Karpas-422 (cell line): Measurements from ENCODE around the gene LAP3. TPM values are rescaled to one million over a fixed set of nuclear protein-coding genes. Genes with fewer than 3 reads are reported as not detected.
"Not testable (repeated sequence)": the region's sequence is repeated elsewhere in the genome, so short reads cannot be mapped to it uniquely, and the experiment has no call there.

Experiments used
- DNase-seq: peaks from one replicate; pipeline ENCODE4 v3.0.0-alpha.2; 2015
- H2AFZ ChIP-seq: fragments of 200-600 bp; sonication (generic); 2 replicates; pipeline ENCODE4 v1.6.1; 2014; ENCODE audit warnings: antibody characterized with exemption, low read length, mixed read lengths
- H3K27ac ChIP-seq: fragments of 200-600 bp; sonication (generic); 2 replicates; pipeline ENCODE4 v1.5.1; 2014; ENCODE audit warnings: mild to moderate bottlenecking, low read length, moderate library complexity
- H3K27me3 ChIP-seq: fragments of 200-600 bp; sonication (generic); 2 replicates; pipeline ENCODE4 v1.6.1; 2014; ENCODE audit warnings: low read length, mixed read lengths
- H3K36me3 ChIP-seq: fragments of 200-600 bp; sonication (generic); 2 replicates; pipeline ENCODE4 v1.6.1; 2014; ENCODE audit warnings: low read length, mixed read lengths; ENCODE audit not compliant: insufficient read depth
- H3K4me1 ChIP-seq: fragments of 200-600 bp; sonication (generic); 2 replicates; pipeline ENCODE4 v1.6.1; 2014; ENCODE audit warnings: mild to moderate bottlenecking, low read length, mixed read lengths
- H3K4me2 ChIP-seq: fragments of 200-600 bp; sonication (generic); 2 replicates; pipeline ENCODE4 v1.6.1; 2014; ENCODE audit warnings: low read length, low read depth, mild to moderate bottlenecking; ENCODE audit not compliant: poor library complexity, severe bottlenecking
- H3K4me3 ChIP-seq: fragments of 200-600 bp; sonication (generic); 2 replicates; pipeline ENCODE4 v1.5.1; 2014; ENCODE audit warnings: mild to moderate bottlenecking, antibody characterized with exemption, low read length, mixed read lengths
- H3K79me2 ChIP-seq: fragments of 200-600 bp; sonication (generic); 2 replicates; pipeline ENCODE4 v1.6.1; 2014; ENCODE audit warnings: mild to moderate bottlenecking, low read length, mixed read lengths
- H3K9ac ChIP-seq: fragments of 200-600 bp; sonication (generic); 2 replicates; pipeline ENCODE4 v1.6.0; 2014; ENCODE audit warnings: low read length
- H3K9me2 ChIP-seq: fragments of 200-600 bp; sonication (generic), shearing (Covaris generic); replicated peaks from 2 replicates; pipeline ENCODE4 v1.6.0; 2014; ENCODE audit warnings: mild to moderate bottlenecking, low read length, moderate library complexity; ENCODE audit not compliant: insufficient read depth
- H3K9me3 ChIP-seq: fragments of 300-700, 200-600 bp; sonication (generic); 2 replicates; pipeline ENCODE4 v1.6.1; 2014; ENCODE audit warnings: low read length, mixed read lengths
- H4K20me1 ChIP-seq: fragments of 200-600 bp; sonication (generic); 2 replicates; pipeline ENCODE4 v1.6.1; 2014; ENCODE audit warnings: mild to moderate bottlenecking, antibody characterized with exemption, low read length, low read depth; ENCODE audit not compliant: insufficient read depth
- total RNA-seq: library from RNA; depleted of rRNA; stranded (reverse); fragments of >200 nt; shearing (Covaris generic); gene quantifications from 2 replicates; pipeline ENCODE4 v1.2.3, GENCODE V29; 2014; ENCODE audit warnings: low replicate concordance; rRNA removed

The LAP3 gene
- total RNA-seq = 141 and 146 TPM in 2 replicates

DNA sequence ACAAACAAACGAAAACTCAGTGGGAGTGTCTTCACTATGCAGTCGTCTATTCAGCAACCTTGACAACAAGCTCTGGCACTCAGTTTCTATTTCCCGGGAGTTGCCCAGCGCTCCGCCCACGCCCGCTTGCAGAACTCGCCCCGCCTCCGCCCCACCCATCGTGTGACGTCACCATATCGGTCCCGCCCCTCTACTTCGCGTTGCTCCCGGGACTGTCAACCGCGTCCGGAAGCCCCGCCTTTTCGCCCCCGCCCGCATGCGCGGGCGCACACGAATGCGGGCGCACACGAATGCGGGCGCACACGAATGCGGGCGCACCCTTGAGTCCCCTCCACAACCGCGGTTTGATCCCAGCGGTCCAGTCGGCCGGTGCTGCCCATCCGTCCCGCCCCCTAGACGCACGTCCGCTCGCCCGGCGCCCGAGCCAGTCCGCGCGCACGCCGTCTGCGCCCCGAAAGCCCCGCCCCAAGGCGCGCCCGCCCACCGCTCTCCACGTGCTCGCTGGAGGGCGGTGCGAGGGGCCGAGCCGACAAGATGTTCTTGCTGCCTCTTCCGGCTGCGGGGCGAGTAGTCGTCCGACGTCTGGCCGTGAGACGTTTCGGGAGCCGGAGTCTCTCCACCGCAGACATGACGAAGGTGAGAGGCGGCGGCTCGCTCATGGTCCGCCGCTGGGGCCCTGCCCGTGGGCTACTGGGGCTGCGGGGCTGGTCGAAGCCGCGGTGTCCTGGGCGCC is at the start of gene LAP3:
TSS of gene LAP3 (plus strand) at position 267 of the 733 bp plus-strand sequence. CDS start at position 535, 268 bp downstream.
- 0 out of 2 replicates have a peak within 1 kb of the TSS, but pooled peaks have one; percentile 66 for H2AFZ ChIP-seq

GRCh38 chr4:17528551-17529165 is 48.3 kb upstream of the LAP3 start:
- no peak for DNase-seq
- Histone ChIP-seq H3K9ac (no peak overlapping the region), H3K36me3 (no peaks in the 10 kb centered on the region), H3K4me2 (no peak overlapping the region), H3K79me2 (no peaks in the 10 kb centered on the region), H3K27ac (no peak overlapping the region), H3K9me2 (no peaks in the 10 kb centered on the region), H2AFZ (no peak overlapping the region), H3K9me3 (no peaks in the 10 kb centered on the region), H3K27me3 (0 out of 2 replicates have a peak, but pooled peaks cover 2% of the 10 kb centered on the region), H3K4me1 (peaks cover 6% of the 10 kb centered on the region), H3K4me3 (no peak overlapping the region), H4K20me1 (no peaks in the 10 kb centered on the region)

More for the DNA sequence above, at the start of gene LAP3:
- H3K9me2 ChIP-seq = no peaks in the 10 kb centered on the region
- H3K9ac ChIP-seq = peak within 1 kb of the TSS; percentile 98
- DNase-seq = peak; percentile 98
- no peaks in the 10 kb centered on the region for H3K9me3 ChIP-seq
- peaks cover 38% of the 10 kb centered on the region for H3K4me1 ChIP-seq
- peaks cover 13% of the 10 kb centered on the region; the same call in 1 of the 2 replicates for H4K20me1 ChIP-seq
- H3K79me2 ChIP-seq = peaks cover 43% of the 10 kb centered on the region
- H3K27me3 ChIP-seq = no peaks in the 10 kb centered on the region
- H3K4me2 ChIP-seq = peak within 1 kb of the TSS; percentile 89
- peak within 1 kb of the TSS; percentile 81 for H3K4me3 ChIP-seq
- peak within 1 kb of the TSS; percentile 84 for H3K27ac ChIP-seq
- peaks cover 29% of the 10 kb centered on the region for H3K36me3 ChIP-seq

DNA sequence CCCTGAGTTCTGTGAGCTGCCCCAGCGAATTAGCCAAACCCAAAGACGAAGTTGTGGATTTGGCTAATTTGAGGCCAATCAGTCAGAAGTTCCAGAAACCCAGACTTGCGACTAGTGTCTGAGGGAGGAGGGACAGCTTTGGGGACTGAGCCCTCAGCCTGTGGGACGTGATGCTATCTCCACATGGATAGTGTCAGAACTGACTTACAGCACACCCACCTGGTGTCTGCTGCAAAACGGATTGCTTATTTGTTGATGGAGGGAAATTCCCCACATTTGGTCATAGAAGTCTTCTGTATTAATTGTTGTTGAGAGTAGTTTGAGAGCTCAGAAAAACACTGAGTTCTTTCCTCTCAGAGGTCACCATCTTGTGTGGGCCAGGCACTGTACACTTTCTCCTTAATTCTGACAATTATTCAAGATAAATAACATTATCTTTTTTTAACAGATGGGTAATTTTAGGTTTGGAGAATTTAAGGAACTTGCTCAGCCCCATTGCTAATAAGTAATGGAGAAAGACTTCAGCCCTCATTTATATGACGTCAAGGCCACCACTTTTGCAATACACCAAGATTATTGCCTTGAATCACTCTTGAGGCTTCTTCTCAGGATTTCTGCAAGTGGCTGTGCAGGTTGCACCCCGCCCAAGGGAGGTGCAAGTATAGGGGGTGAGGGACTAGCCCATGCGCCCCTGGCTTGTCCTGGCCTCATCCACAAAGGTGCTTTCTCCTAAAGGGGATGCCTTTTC is 45.3 kb upstream of the LAP3 start:
- DNase-seq = no peak
- Histone ChIP-seq H3K9me3 (no peaks in the 10 kb centered on the region), H3K9ac (no peak overlapping the region), H3K27ac (no peak overlapping the region), H3K36me3 (no peaks in the 10 kb centered on the region), H3K27me3 (0 out of 2 replicates have a peak, but pooled peaks cover 2% of the 10 kb centered on the region), H3K4me3 (no peak overlapping the region), H3K4me2 (no peak overlapping the region), H3K79me2 (no peaks in the 10 kb centered on the region), H4K20me1 (no peaks in the 10 kb centered on the region), H3K4me1 (no peaks in the 10 kb centered on the region), H2AFZ (no peak overlapping the region), H3K9me2 (no peaks in the 10 kb centered on the region)

- no peaks in the 10 kb centered on the region for H3K9me3 ChIP-seq
- no peak overlapping the region for H3K4me2 ChIP-seq
- H2AFZ ChIP-seq = no peak overlapping the region
- H3K9ac ChIP-seq = no peak overlapping the region
- DNase-seq = no peak
- H3K4me3 ChIP-seq = no peak overlapping the region
- no peaks in the 10 kb centered on the region for H3K4me1 ChIP-seq
- H3K9me2 ChIP-seq = no peaks in the 10 kb centered on the region
- H3K27ac ChIP-seq = no peak overlapping the region
- no peaks in the 10 kb centered on the region for H3K36me3 ChIP-seq
- no peaks in the 10 kb centered on the region for H3K27me3 ChIP-seq
- H3K79me2 ChIP-seq = no peaks in the 10 kb centered on the region
- H4K20me1 ChIP-seq = no peaks in the 10 kb centered on the region
Observed at GRCh38 chr4:17534705-17535104, 42.3 kb upstream of the LAP3 start.

GRCh38 chr4:17535242-17535641 is 41.8 kb upstream of the LAP3 start:
- Histone ChIP-seq H3K27ac (no peak overlapping the region), H2AFZ (no peak overlapping the region), H3K9ac (no peak overlapping the region), H3K79me2 (no peaks in the 10 kb centered on the region), H3K36me3 (no peaks in the 10 kb centered on the region), H3K9me3 (no peaks in the 10 kb centered on the region), H3K4me3 (no peak overlapping the region), H4K20me1 (no peaks in the 10 kb centered on the region), H3K9me2 (no peaks in the 10 kb centered on the region), H3K4me2 (no peak overlapping the region), H3K4me1 (no peaks in the 10 kb centered on the region), H3K27me3 (no peaks in the 10 kb centered on the region)
- no peak for DNase-seq

DNA sequence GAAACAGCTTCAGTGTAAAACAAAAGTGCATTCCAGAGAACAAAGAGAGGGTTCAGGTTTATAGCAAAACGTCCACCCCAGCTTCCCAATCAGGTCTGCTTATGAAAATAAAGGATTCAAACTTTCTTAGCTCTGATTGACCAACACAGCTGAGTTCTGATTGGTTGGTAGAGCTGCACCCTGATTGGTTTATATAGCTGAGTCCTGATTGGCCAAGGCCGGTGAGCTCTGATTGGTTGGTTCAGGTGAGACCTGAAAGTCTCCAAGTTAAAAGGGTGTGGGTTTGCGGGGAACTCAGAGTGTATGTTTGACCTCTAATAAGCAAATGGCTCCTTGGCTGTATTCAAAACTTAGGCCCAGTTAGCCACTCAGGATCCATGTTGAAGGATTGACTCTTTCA is 41.1 kb upstream of the LAP3 start:
- Histone ChIP-seq H3K36me3 (no peaks in the 10 kb centered on the region), H3K9ac (no peak overlapping the region), H2AFZ (no peak overlapping the region), H3K9me2 (no peaks in the 10 kb centered on the region), H3K27me3 (no peaks in the 10 kb centered on the region), H3K27ac (no peak overlapping the region), H3K79me2 (no peaks in the 10 kb centered on the region), H3K4me2 (no peak overlapping the region), H4K20me1 (no peaks in the 10 kb centered on the region), H3K4me1 (no peaks in the 10 kb centered on the region), H3K4me3 (no peak overlapping the region), H3K9me3 (no peaks in the 10 kb centered on the region)
- DNase-seq = peak; percentile 73

DNA sequence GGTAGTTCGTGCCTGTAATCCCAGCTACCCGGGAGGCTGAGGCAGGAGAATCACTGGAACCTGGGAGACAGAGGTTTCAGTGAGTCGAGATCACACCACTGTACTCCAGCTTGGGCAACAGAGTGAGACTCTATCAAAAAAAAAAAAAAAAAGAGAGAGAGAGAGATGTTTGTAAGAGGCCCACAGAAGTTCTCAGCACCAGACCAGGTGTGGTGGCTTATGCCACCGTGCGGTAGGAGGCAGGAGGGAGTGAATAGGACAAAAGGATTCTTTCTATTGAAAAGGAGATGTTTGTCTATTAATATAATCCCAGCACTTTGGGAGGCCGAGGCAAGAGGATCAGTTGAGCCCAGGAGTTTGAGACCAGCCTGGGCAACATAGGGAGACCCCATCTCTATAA is 39.9 kb upstream of the LAP3 start:
- H4K20me1 ChIP-seq, H3K9ac ChIP-seq, H3K4me1 ChIP-seq, H3K9me2 ChIP-seq, H3K4me3 ChIP-seq, H3K36me3 ChIP-seq, H2AFZ ChIP-seq, H3K27ac ChIP-seq, H3K4me2 ChIP-seq, H3K27me3 ChIP-seq, DNase-seq, H3K9me3 ChIP-seq, H3K79me2 ChIP-seq: not testable (repeated sequence)

DNA sequence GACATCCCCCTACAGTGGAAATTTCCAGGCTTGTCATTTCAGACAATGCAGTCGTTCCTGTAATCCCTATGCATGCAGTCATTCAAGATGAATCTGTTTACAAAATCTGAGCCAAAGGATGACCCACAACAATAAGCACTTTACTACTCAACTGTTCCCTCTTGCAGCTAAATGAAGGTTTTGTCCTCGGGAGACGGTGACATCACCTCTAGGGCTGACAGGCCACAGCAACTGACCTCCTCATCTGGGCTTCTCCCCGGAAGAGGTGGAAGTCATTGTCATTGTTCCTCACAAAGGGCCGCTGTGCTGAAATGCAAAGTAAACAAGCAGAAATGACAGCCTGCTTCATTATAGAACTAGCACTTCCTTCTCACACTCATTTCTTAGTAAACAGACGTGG is 32.8 kb upstream of the LAP3 start:
- H3K9me2 ChIP-seq = no peaks in the 10 kb centered on the region
- no peaks in the 10 kb centered on the region for H3K4me1 ChIP-seq
- no peaks in the 10 kb centered on the region for H3K36me3 ChIP-seq
- no peak overlapping the region for H3K4me2 ChIP-seq
- no peaks in the 10 kb centered on the region for H3K27me3 ChIP-seq
- H3K4me3 ChIP-seq = no peak overlapping the region
- no peak for DNase-seq
- no peaks in the 10 kb centered on the region for H4K20me1 ChIP-seq
- no peak overlapping the region for H3K9ac ChIP-seq
- no peak overlapping the region for H2AFZ ChIP-seq
- H3K27ac ChIP-seq = no peak overlapping the region
- no peaks in the 10 kb centered on the region for H3K9me3 ChIP-seq
- H3K79me2 ChIP-seq = no peaks in the 10 kb centered on the region
